Stimulated activated CD8-positive, alpha-beta memory T cell treated with anti-CD3 and anti-CD28 coated beads, Interleukin-7, amount 100 ng/mL, for 4 hours (primary cell): ENCODE measurements around the gene SUPT3H.
"Not testable (repeated sequence)": the region's sequence is repeated elsewhere in the genome, so short reads cannot be mapped to it uniquely, and the experiment has no call there.

Experiments used
- DNase-seq, 2 donors: peaks; one replicate each; pipeline ENCODE4 v3.0.0-alpha.2; 2020; ENCODE audit warnings: low read depth in 2 of 2

The SUPT3H gene

DNA sequence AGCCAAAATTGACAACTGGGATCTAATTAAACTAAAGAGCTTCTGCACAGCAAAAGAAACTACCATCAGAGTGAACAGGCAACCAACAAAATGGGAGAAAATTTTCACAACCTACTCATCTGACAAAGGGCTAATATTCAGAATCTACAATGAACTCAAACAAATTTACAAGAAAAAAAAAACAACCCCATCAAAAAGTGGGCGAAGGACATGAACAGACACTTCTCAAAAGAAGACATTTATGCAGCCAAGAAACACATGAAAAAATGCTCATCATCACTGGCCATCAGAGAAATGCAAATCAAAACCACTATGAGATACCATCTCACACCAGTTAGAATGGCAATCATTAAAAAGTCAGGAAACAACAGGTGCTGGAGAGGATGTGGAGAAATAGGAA is 310.3 kb downstream of the SUPT3H start:
- not testable (repeated sequence) for DNase-seq

DNA sequence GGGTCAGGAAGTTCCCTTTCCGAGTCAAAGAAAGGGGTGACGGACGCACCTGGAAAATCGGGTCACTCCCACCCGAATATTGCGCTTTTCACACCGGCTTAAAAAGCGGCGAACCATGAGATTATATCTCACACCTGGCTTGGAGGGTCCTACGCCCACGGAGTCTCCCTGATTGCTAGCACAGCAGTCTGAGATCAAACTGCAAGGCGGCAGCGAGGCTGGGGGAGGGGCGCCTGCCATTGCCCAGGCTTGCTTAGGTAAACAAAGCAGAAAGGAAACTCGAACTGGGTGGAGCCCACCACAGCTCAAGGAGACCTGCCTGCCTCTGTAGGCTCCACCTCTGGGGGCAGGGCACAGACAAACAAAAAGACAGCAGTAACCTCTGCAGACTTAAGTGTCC is 315.1 kb downstream of the SUPT3H start:
- not testable (repeated sequence) for DNase-seq

DNA sequence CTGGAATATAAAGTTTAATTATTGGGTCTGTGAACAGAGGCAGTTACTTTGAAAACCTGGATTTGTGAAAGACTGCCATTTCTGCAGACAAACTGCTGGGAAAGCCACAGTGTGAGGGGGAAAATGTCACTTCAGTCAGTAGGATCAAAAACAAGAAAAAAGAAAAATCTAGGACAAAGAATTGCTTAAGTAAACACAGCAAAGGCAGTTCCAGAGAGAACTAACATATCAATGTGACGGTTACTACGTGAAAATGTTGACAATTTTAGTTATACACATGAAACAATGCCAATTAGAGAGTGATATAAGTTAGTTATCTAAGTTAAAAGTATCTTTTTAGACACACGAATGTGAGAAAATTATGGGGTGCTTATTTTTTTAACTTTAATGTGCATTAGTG is 320.0 kb downstream of the SUPT3H start:
- DNase-seq, result no peak

DNA sequence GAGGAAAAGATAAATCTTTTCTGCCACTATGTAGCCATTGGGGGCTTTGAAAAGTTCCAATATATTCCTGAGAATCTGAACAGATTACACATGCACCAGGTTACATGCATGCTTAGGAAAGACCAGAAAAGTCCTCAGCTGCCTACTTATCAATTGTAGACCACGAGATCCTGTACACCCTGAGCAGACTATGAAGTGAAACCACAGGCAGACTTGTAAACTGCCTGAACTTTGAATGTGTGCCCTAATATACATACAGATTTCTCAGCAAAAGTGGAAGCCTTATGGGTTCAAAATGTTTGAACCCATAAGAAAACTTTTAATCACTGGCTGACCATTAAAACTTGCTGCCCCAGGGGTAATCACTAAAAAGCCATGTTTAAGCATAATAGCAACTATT is 323.1 kb downstream of the SUPT3H start:
- no peak for DNase-seq

DNA sequence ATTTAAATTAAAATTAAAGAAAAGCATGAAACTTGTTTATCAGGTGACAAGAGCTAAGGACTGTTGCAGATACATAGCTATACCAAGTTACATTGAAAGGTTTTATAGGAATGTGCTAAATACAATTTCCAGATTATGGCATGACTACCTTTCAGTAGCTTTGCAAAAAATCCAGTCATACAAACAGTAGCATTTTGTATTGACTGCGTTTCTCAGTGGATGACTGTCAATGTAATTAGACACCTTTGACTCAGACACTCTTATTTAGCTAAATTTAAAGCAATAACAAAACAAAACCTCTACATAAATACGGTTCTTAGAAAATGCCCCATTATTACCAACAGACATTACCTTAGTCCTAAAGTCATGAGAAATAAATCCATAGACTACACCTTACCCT is 325.4 kb downstream of the SUPT3H start:
- DNase-seq, result no peak

DNA sequence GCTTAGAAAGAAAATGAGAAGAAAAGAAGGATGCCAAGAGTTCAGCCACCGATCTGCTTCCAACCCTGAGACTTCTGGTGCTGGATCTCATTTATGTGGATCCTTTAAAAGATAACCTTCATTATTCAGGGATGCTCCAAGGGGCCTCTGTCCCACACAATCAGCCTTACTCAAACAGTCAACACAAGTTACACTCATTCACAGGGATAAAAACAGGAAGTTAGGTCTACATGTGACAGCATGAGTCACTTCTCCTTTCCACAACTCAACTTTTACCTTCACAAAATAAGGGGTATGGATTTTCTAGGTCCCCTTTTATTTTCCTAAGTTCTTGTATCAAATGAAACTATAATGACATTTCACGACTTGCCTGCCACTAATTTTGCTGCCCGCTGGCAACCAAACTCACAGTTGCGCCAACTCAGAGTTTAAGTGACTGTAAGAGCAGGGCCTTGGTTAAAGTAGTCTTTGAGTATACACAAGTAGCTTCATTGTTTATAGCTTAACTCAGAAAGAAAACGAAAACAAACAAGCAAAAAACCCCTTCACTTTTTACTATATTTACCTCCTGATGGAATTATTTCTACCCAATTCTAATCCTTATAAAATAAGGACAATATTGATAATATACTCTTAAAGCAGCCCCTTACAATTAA is 328.4 kb downstream of the SUPT3H start:
- DNase-seq, result no peak

DNA sequence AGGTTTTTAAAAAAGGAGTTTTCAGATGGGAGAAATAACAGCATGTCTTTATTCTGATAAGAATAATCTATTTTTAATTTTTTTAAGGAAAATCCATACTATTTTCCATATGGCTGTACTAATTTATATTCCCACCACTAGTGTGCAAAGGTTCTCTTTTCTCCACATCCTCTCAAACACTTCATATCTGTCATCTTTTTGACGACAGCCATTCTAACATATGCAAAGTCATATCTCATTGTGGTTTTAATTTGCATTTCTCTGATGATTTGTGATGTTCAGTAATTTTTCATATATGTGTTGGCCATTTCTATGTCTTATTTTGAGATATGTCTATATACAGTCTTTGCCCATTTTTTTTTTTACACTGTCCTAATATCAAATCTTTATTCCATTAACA is 330.2 kb downstream of the SUPT3H start:
- DNase-seq, result no peak

DNA sequence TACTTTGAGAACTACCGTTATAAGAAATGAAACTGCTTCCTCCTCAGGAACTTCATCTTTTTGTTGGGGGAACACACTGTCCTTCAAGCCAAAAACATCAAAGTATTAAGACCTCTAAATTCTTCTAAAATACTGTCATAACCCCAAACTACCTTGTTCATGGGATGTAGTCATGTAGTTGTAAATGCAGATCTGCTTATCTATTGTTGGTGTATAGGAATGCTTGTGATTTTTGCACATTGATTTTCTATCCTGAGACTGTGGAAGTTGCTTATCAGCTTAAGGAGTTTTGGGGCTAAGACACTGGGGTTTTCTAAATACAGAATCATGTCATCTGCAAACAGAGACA is 332.5 kb downstream of the SUPT3H start:
- no peak for DNase-seq

DNA sequence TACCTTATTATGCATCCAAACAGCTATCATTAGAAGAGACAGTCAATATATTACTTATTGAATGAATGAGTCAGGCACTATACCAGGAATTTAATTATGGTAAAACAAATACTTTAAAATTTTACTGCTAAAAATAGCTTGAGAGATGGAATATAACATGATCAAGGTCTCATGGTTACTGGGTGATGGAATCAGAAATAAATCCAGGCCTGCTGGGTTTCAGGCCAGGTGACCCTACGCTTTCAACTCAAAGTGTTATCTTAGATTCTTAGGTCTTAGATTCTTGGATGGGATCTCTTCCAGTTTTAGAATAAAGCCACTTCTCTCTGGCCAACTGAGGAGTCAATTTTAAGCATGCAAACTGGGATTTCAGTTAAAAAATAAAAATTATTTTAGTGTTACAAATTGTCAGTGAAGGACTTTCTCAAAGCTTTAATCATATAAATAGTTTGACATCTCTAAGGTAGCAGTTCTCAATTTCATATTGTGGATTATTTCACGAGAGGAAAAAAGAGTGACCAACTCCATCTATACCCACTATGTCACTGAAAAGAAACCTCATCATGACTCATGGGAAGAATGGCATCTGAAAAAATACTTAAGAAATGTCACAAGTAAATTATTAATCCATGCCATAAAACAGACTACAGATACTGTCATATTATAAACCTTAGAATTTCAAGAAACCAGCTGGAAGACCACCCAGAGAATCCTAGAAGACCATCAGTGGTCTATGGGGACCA is 333.1 kb downstream of the SUPT3H start:
- DNase-seq, result no peak

DNA sequence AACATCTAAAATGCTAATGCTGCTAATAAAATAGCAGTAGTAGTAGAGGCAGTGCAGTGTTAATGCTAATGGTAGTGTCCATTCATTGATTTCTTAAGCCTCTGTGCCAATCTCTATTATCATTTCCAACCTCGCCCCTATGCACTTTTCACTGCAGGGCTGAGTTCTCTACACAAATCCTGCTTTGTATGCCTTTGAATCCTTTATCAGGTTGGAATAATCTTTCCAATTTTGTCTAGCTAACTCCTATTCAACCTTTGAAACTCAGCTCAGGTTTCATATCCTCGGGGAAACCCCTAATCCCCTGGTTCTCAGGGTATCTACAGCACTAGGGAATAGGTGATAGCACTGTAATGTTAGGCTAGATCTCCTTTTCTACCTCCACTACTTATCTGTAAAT is 333.6 kb downstream of the SUPT3H start:
- no peak for DNase-seq

DNA sequence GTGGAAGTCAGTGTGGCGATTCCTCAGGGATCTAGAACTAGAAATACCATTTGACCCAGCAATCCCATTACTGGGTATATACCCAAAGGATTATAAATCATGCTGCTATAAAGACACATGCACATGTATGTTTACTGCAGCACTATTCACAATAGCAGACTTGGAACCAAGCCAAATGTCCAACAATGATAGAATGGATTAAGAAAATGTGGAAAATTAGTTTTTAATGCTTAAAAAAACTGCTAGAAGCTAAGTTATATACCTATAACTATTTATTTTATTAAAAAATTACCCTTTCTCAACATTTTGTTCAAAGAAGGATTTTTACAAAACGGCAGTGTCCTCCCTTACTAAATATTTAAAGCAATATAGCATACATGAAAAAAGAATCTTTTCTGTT is 335.1 kb downstream of the SUPT3H start:
- not testable (repeated sequence) for DNase-seq

DNA sequence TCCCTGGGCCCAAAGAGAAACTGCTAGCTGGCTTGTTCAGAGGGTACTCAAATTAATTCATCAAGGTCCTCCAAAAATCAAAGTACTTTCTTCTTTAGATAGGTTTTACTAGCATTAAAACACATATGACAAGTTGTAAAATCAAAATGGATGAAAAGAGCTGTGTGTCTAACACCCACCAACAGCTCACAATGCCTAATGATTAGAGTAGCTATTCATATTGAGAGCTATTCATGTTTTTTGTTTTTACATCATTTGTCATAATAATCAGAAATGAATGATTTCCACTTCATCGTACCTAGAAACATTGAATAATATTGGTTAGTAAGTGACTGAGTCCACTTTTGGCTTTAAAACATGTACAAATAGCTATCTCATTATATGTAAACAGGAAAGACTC is 339.5 kb downstream of the SUPT3H start:
- no peak for DNase-seq

DNA sequence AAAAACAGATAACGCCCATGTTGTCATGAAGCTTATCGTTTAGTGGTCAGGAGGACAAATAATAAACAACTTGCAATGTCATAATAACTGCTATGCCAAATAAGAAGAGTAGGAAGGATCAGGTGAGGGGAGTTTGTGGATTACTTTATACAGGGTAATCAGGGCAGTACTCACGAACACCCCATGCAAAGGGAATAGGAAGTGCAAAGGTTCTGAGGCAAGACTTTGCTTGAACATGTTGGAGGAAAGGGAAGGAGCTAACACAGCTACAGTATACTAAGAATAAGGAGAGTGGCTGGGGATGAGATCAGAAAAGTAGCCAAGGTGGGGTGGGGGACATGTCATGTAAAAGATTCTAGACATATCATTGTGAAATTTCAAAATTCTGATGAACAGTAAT is 341.6 kb downstream of the SUPT3H start:
- DNase-seq, result no peak

DNA sequence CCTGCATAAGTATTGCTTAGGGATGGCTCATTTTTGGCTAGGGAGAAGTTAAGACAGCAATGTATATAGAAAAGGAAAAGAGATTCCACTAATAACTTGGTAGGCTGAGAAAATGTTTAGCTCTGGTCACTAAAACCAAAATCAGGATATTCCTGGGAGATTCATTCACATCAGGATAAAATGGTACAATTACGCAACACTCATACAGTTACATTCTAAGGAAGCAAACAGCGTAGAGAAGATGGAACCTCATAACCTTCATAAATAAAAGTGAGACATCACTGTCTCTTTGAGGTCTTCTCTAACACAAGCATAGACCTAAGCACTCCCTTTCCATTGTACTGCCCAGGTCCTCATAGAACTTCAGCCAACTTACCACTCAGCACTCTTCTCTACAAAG is 345.3 kb downstream of the SUPT3H start:
- no peak for DNase-seq

DNA sequence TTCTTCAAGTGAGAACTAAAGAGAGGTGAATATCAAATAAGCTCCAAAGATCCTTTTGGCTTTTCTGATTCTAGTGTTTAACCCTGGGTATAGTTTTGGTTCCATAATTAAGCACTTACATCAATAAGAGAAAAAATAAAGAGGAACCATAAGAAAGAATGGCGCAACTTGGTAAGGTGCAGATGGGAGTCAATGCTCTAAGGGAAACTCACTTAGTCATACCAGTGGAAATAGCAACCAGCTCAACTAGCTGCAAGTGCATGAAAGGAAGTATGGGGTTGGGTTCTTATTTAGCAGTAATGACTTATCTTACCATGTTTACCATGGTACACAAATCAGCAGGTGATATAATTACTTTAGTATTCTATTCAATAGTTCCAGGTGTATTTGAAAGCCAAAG is 346.1 kb downstream of the SUPT3H start:
- DNase-seq, result no peak

DNA sequence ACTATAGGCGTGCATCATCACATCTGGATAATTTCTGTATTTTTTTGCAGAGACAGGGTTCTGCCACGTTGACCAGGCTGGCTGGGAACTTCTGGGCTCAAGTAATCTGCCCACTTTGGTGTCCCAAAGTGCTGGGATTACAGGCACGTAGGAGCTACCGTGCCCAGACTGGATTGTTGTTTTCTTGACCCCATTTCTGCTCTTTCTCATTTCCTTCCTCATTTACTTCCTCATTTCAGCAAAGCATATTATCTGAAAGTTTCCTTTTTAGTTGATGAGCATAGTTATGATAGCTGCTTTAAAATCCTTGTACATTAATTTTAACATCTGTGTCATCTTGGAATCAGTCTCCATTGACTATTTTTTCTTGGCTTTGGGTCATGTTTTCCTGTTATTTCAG is 350.6 kb downstream of the SUPT3H start:
- DNase-seq, result no peak

DNA sequence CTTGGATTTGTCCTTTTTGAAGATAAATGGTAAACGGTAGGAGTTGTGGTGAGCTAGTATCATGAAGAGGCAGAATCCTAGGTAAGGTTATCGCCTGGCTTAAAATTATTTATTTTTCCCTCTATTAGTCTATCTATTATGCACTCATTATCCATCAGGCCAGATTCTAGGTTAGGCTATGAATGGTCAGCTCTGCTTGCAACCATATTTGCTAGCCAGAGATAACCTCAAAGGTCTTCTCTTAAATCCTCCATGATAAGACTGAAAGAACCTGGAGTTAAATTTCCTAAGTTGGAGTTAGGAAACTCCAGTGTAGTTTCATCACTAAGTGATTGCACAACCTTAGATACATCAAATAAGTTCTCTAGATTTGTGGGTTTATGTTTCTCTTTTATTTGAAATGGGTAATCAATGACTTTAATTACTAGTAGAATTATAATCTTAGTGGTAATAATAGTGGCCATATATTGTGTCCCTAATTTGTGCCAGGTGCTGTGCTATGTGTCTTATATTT is 351.7 kb downstream of the SUPT3H start:
- no peak for DNase-seq

DNA sequence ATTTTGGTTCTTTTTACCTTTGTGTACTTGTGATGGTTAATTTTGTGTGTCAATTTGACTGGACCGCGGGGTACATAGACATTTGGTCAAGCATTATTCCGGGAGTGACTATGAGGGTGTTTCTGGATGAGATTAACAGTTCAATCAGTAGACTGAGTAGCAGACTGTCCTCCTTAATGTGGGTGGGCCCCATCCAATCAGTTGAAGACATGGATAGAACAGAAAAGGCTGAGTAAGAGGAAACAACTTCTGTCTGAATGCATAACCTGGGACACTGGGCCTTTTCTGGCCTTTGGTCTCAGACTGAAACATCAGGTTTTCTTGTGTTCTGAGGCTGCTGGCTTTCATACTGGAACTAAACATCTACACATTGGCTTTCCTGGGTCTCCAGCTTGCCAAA is 353.1 kb downstream of the SUPT3H start:
- DNase-seq, result no peak

DNA sequence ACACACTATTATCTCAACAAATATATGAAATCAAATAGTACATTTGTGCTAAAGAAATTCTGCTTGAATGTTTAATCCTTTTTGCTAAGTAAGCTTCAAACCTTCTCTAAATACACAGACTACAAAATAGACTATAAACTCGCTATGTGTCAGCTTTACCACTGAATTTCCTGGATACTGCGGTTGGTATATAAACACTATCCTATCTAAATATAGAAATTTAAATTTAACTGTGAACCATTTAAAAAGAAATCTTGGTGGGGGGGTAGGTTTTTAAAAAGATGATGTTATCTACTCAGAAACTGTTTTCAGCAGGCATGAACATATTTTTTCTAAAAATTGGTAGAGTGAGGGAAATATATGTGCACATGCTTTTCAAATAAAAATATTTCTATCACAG is 356.1 kb downstream of the SUPT3H start:
- no peak for DNase-seq

DNA sequence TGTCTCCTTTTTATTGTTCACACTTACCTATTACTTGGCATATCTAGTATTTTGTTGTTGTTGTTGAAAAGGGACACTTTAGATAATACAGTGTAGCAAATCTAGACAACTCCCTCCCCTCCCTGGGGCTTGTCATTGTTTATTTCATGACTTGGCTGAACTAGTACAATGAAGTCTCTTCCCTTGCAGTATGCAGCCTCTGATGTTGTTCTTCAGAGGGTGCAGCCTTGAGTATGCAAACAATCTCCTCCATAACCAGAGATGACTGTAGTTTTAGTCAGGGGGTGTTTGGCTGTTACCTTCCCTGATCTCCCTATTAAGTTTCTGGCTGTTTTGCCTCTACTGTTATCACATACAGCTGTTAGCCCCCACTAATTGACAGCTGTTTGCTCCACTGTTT is 365.0 kb downstream of the SUPT3H start:
- no peak for DNase-seq

DNA sequence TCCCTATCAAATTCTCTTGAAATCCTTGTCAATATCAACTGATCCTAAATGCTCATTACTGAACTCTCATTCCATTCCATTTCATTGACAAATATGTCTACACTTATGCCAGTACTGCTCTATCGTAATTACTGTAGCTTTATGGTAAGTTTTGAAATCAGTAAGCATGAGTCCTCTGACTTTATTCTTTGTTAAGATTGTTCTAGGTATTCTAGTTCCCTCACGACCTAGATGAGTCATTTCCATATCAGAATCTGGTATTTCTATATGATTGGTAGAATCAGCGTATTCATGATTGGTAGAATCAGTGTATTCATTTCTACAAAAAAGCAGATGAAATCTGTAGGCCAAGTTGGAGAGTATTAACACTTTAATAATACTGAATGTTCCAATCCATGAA is 368.2 kb downstream of the SUPT3H start:
- DNase-seq, result no peak

DNA sequence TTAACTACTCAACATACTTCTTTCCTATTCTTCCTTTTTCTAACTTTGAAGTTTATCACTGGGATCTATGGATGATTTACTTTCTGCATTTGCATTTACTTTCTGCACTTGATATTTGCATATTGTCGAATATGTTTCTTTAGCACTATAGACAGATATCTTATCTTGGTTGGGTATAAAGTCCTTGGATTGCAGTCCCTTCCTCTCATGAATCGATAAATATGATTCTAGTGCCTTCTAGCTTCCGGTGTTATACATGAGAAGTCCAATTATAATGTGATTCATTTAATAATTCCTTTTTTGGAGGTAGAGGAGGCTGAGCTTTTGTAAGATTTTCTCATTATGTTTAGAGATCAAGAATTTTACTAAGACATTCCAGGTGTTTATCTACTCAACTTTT is 370.8 kb downstream of the SUPT3H start:
- no peak for DNase-seq

DNA sequence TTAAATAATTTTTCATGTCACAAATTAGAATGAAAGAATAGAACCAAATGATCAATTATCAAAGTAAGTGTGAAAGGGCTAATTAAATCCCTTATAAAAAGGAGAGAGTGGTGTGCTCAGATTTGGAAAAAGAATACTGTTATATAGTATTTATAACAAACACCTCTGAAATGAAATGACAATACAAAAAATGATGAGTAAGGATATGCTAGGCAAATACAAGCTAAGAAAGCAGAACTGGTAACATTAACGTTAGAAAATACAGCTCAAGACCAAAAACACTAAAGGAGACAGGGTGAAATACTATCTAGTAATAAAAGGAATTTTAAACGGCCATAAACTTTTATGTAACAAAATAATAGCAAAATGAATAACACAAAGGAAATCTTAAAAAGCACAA is 373.8 kb downstream of the SUPT3H start:
- no peak for DNase-seq

DNA sequence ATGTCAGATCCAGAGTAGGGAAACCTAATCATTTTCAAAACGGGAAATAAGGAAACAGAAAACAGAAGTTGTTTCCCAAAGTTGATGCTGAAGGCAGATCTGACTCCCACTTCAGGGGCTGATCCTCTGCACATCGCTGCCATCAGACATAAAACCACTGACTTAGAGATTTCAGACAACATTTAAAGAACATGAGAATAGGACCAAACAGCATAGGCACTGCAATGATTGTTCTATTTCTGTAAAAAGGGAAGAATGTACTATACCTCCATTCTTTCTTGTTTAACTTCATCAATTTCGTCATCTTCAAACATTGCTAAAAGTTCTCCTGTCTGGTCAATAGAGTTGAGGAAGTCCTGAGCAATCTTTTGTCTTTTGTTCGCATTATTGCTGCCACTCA is 374.3 kb downstream of the SUPT3H start:
- DNase-seq, result no peak
